ENCODE results near the gene LRRC36.
"Not testable (repeated sequence)": the region's sequence is repeated elsewhere in the genome, so short reads cannot be mapped to it uniquely, and the experiment has no call there.

The LRRC36 gene

GRCh38 chr16:67405336-67405735 lies 78.7 kb downstream of the LRRC36 start:
- no peak for DNase-seq

GRCh38 chr16:67406111-67406971 lies 79.7 kb downstream of the LRRC36 start:
- DNase-seq = no peak

- DNase-seq = no peak
Measured at GRCh38 chr16:67407176-67407787, 80.7 kb downstream of the LRRC36 start.

- no peak for DNase-seq
Measured at GRCh38 chr16:67407788-67408452, 81.3 kb downstream of the LRRC36 start.

- DNase-seq = no peak
Measured at GRCh38 chr16:67409631-67410030, 83.0 kb downstream of the LRRC36 start.

GRCh38 chr16:67411339-67411738 lies 84.7 kb downstream of the LRRC36 start:
- no peak for DNase-seq

GRCh38 chr16:67412294-67412693 lies 85.7 kb downstream of the LRRC36 start:
- DNase-seq = no peak

- no peak for DNase-seq
Measured at GRCh38 chr16:67413978-67414911, 87.6 kb downstream of the LRRC36 start.

GRCh38 chr16:67415421-67415820 lies 88.8 kb downstream of the LRRC36 start:
- not testable (repeated sequence) for DNase-seq

GRCh38 chr16:67415872-67416793 lies 89.5 kb downstream of the LRRC36 start, which contains the start of gene ZDHHC1:
ZDHHC1 (minus strand) TSS chr16:67416477; CDS start chr16:67407775, 8,702 bp downstream.
- peak in 1 of 2 experiments; percentile 20 for DNase-seq

- DNase-seq = no peak
Measured at GRCh38 chr16:67417333-67418061, 90.9 kb downstream of the LRRC36 start.

- DNase-seq = no peak
Measured at GRCh38 chr16:67419502-67419901, 92.9 kb downstream of the LRRC36 start.

GRCh38 chr16:67419931-67420330 lies 93.3 kb downstream of the LRRC36 start:
- no peak for DNase-seq

GRCh38 chr16:67421030-67421429 lies 94.4 kb downstream of the LRRC36 start:
- DNase-seq = no peak

GRCh38 chr16:67423015-67423414 lies 96.4 kb downstream of the LRRC36 start:
- DNase-seq = no peak

GRCh38 chr16:67423611-67424260 lies 97.1 kb downstream of the LRRC36 start:
- no peak for DNase-seq

- DNase-seq = no peak
Measured at GRCh38 chr16:67424261-67424615, 97.6 kb downstream of the LRRC36 start.

GRCh38 chr16:67425061-67425460 lies 98.4 kb downstream of the LRRC36 start:
- DNase-seq = no peak

GRCh38 chr16:67425580-67425979 lies 99.0 kb downstream of the LRRC36 start:
- DNase-seq = no peak

GRCh38 chr16:67426022-67426421 lies 99.4 kb downstream of the LRRC36 start:
- DNase-seq = no peak

All from activated CD4-positive, alpha-beta T cell treated with anti-CD3 and anti-CD28 coated beads, Interleukin-2, amount 50 U/mL, for 4 hours (primary cell).